Stromal cell of bone marrow (primary cell): ENCODE measurements around the gene LRRC27.
A peak's percentile ranks its signal among the peaks of the same experiment; 100 is the strongest.

Experiments used
- DNase-seq: peaks from one replicate; pipeline ENCODE4 v3.0.0-alpha.2; 2012; ENCODE audit warnings: low read depth

LRRC27 gene

DNA sequence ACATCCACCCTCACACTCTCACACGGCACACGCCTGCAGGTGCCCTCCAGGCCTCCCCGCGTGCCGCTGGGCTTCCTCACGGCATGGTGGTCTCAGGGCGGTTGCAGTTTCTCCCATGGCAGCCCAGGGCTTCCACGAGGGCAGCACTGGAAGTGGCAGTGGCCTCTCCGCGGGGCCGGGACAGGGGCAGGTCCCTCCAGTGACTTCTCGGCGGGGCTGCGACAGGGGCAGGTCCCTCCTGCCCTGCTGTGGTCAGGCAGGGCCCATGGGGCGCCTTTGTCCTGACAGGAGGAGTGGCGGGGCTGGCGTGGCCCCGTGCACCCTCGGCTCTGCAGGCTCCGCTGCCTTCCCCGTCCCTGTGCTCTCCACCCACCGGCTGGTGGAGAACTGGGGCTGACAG, 84.0 kb downstream of the LRRC27 start:
- no peak for DNase-seq

DNA sequence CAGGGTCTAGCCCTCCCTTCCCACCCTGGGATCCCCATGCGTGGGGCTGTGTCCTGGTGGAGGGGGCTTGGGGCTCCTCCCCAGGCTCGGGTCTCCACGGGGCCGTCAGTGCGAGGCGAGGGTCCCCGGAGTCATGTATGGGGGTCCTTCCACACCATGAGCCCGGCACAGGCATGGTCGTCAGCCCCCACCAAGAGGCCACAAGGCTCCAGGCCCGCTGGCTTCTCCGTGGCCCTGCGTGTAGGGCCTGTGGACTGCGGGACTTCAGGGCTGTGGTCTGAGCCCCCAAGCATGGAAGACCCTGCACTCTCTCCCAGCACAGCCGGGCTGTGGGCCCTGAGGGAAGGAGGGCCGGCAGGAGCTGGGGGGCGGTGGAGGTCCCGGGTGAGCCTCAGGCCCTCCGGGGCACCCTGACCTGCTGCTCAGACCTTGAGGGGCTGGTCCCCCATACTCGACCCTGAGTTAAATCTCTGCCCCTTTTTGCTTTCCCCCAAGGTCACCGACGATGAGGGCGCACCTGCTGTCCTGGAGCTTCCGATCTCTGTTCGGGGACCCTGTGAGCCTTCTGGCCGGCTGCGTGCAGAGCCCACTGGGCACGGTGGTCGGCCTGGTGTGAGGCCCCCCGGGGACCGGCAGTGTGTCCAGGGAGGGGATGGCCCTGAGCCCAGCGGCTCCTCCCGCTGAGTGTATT, 84.7 kb downstream of the LRRC27 start:
- no peak for DNase-seq

DNA sequence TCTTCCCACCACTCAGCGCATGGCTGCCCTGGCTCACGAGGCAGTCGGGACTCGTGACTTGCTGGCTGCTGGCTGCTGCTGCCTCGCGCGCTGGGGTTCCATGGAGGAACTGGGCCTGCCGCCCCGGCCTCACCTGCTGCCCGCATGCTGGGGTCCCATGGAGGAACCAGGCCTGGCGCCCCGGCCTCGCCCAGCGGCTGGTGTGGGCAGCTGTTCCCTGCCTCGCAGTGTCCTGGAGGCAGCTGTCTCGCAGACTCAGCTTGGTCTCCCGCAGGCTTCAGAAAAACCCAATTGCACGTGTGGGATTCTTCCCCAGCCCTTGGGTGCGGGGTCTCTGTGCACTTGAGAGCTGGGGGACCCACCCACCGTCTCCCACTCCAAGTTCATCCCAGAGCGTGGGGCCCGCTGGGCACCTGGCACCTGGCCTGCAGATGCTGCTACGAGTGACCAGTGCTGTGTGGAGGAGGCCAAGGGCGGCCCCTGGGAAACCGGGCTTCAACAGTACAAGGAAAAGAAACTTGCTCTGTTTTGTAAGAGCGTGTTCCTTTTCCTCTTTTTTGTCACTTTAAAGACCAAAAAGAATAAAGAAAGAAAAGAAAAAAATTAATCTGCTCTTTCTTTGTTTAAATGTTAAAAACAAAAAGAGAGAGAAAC, 85.4 kb downstream of the LRRC27 start:
- DNase-seq = no peak

DNA sequence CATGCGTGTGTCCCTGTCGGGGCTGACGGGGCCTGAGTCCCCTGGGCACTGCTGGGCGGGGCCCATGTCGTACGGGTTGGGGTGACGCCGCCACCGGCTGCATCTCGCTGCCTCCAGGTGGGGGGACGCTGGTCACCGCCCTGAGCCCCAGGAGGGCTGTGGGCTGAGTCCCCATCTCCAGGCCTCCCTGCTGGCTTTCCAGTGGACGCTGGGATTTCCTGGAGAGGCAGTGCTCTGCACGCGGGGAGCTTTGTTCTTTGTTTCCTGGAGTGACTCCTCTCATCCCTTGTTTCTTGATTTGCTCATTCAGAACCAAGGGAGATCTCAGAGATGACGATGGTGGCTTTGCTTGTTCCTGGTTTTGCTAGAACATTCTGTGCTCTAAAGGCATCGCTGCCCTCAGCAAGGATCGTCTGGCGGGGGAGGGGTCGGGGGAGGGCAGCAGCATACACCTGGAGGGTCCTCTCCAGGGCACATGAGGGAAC, 86.0 kb downstream of the LRRC27 start:
- no peak for DNase-seq

DNA sequence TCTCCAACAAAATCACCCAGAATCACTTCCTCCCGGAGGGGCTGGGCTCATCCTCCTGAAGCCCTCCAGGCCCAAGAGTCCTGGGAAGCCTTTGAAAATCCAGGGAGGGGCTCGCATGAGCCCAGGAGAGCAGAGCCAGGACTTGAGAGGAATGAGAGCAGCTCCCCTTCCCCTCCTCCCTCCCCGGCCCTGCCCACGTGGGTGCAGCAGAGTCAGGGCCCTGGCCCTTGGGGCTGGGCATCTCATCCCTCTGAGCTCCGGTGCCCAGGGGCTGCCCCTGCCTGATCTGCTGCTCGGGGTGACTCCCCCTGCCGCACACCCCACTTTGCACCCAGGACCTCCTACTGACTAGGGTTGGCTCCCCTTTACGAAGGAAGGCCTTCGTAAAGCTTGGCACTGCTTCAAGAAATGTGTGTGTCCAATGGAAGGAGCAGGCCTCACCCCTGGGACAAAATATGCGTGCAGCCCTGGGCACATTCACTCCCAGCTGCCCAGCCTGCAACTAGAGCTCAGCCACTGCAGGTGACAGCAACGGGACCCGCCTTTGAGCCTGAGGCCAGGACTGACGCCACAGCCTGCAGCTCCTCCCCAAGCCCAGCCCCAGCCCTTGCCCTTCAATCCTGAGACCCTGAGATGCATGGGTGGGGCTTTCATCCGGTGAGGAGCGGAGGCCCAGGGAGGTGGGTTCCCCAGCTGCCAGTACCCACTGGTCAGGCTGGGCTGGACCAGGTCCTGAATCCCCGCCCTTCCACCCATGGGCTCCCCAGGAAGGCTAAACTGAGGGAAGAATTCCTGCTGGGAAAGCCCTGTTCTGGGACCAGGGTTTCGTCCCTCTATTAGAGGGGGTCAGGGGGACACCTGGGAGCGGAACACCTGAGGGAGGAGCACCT, 86.8 kb downstream of the LRRC27 start:
- no peak for DNase-seq

DNA sequence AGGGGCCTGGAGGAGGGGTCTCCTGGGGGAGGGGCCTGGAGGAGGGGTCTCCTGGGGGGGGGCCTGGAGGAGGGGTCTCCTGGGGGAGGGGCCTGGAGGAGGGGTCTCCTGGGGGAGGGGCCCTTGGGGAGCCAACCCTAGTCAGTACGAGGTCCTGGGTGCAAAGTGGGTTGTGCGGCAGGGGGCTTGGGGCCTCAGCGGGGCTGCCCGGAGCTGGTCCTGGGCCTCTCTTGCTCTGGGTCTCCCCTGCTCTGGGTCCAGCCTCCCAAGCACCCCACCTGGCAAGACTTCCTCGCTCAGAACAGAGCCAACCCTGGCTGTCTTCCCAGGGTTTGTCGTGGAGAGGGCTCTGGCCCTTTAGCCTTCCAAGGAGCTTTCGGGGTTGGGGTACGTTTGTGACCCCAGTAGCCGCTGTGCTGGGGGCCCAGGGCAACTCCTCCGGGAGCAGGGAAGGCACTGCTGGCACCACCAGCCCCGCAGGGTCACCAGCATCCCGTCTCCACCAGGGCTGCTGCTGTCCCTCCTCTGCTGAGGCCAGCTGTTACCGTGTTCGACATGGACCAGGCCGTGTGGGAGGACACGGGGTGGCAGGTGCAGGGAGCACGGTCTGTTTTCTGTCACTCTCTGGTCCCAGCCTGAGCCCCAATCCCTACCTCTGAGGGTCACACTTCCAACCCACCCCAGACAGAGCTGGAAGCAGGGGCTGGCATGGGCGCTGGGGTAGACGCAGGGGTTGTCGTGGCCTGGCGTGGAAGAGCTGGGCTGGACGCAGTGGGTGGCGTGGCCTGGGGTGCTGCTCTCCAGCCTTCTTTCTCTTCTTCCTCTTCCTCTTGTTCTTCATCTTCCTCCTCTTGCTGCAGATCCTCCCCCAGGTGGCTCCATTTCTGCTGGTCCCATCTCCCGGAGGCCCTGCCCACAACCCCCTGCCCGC, 87.8 kb downstream of the LRRC27 start:
- no peak for DNase-seq

DNA sequence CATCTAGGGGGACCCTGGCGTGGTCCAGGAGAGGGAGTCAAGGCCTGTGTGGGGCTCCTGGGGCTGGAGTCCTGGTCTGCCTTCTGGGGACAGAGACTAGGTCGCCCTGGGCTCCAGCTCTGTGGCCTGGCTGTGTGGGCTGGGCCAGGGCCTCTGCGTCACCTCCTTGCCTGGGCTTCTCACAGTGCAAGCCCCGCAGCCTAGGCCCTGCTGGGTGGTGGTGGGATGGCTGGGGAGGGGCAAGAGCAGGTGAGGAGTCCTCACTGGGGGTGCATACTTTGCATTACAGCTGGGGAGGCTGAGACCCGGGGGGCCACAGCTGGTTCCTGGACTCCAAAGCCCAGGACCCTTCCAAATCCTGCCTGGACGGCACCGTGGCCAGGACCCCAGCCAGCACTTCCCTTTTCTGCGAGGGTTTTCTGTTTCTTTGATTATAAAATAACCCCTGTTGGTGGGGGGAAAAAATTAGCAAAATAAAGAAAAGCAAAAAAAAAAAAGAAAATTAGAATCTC, 88.5 kb downstream of the LRRC27 start:
- DNase-seq = no peak

DNA sequence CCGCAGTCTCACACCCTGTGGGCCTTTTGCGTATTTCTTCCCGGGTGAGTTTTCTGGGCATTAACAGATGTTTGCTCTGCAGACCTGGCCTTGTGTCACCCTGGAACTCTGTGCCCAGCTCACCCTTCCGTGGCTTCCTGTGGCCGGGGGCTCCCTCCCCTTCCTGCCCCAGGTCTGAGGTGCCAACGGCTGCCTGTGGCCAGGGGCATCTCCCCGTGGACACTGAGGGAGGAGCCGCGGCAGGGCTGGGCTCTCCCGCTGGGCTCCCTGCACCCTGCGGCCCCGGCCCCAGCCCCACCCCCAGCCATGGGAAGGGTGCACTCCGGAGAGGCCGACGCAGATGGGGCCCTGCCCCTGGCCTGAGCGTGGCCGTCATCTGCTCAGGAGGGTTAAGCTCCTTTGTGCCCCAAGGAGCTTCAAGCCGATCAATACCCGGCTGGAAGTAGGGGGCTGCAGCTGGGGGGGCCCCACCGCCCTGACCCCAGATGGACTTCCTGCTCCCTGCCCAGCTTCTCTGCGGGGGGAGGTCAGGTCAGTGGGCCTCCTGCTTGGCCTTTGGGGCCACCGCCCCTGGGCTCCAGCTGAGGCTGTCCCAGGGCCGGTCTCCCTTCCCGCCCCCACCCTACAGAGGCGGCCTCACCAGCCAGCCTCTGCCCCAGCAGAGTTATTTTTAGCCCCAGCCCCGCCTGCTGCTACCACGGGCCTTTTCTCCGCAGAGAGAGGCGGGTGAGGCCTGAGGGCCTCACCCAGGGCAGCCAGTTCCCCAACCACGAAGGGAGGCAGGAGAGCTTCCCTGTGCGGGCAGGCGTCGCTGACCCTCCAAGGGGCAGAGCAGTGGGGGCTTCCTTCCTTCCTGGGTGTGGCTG, 89.2 kb downstream of the LRRC27 start:
- peak; percentile 41 for DNase-seq

DNA sequence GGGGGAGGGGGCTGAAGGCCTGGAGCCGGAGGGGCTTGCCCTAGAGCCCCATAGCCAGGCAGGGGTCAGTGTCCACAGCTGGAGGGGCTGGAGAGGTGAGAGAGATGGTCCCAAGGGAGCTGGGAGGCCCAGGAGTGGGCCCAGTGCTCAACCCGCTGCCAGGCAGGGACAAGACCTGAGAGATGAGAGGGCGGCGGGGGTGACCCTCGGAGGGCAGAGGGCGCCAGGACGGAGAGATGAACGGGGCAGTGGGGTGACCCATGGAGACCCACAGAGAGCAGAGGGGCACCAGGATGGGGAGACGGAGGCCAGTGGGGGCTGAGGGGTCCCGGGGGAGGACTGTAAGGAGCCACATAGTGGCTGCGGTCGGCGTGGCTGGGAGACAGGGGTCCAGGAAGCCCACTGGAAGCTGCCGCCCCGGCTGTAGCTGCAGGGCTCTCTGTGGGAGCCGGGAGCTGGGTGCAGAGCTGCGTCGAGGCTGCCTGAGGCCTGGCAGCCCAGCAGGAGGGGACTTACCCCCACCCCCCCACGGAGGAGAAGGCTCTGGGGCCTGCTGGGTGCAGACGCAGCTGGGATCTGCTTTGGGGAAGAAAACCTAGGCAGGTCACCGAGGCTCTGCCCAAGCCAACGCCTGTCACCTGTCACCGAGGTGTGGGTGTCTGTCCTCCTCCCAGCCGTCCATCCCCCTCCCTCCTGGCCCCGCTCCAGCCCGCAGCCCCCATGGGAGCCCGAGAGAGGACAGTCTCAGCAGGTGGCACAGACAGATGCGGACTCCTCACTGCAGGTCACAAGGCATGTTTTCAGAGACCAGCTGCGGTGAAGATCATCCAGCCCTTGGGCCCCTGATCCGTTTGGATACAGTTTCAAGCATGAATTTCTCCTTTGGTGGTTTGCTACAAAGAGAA, 90.1 kb downstream of the LRRC27 start:
- DNase-seq = no peak

DNA sequence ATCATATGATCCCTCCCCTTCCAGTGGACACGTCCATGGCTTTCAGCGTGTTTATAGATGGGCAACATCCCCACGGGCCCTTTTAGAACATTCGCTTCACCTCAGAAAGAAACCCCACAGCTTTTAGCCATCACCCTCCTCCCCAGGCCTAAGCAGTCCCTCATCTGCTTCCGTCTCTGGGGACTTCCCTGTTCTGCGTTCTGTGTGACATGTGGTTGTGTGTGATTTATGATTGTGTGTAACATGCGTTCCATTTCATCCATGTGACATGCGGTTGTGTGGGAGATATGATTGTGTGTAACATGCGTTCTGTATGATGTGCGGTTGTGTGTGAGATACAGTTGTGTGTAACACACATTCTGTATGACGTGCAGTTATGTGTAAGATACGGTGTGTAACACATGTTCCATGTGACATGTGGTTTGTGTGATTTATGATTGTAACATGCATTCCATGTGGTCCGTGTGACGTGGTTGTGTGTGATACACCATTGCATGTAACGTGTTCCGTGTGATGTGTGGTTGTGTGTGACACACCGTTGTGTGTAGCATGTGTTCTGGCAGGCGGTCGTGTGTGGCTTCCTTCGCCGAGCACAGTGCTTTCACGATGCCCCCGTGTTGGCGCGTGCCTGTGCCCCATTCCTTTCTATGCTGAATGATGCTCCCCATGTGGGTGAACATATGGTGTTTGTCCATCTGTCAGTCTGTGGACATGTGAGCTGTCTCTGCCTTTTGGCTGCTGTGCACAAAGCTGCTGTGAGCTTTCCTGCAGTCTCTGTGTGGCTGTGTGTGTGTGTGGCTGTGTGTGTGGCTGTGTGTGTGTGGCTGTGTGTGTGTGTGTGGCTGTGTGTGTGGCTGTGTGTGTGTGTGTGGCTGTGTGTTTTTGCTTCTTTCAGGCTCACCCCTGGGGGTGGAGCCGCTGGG, 91.2 kb downstream of the LRRC27 start:
- no peak for DNase-seq

DNA sequence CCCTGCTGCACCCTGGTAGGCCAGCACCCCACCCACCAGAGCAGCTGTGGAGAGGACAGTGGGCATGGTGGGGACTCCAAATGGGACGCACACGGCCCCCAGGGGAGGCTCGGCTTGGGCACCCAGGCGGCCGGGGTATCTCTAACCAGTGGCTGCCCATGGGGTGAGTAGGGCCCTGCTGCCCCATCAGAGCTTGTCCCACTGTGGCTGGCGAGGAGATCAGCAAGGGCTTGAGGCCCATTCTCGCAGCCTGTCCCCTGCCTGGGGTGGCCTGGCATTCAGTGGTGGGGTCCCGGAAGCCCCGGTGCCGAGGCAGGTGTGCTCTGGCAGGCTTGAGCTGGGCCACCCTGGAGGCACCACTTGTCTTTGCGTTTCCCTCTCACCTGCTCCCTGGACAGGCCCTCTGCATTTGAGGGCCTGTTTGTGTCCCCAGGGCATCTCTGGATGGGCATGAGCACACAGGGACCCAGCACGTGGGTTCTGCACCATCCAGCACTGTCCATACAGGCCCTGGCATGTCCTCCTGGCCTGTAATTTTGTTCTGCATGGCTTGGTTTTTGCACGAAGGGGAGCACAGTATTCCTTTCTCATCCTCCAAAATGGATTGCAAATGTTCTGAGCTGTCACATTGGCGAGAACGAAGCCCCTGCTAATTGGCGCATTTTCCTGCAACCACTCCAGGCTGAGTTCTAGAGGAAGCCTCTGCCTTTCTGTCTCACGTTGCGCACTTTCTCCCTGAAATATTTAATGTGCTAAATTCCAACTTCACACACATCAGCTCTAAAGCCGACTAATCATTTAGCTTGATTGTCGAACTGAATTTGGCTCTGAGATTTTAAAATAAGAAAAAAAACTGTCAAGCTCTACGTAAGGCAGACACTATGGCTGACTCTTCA, 92.2 kb downstream of the LRRC27 start:
- DNase-seq = no peak

DNA sequence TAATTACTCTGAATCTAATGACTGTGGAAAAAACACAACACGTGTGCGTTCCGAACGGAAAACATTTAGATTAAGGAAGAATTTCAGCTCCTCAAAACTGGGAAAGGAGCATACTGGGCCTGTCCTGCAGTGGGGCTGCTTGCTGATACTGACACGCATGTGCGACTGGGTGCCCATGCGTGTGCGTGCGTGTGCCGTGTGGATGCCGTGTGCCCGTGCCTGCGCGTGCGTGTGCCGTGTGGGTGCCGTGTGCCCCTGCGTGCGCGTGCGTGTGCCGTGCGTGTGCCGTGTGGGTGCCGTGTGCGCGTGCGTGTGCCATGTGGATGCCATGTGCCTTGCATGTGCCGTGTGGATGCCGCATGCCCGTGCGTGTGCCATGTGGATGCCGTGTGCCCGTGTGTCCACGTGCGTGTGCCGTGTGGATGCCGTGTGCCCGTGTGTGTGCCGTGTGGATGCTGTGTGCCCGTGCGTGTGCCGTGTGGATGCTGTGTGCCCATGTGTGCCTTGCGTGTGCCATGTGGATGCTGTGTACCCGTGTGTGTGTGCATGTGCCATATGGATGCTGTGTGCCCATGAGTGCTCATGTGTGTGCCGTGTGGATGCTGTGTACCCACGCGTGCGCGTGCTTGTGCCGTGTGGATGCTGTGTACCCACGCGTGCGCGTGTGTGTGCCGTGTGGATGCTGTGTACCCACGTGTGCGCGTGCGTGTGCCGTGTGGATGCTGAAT, 93.2 kb downstream of the LRRC27 start:
- DNase-seq = no peak

DNA sequence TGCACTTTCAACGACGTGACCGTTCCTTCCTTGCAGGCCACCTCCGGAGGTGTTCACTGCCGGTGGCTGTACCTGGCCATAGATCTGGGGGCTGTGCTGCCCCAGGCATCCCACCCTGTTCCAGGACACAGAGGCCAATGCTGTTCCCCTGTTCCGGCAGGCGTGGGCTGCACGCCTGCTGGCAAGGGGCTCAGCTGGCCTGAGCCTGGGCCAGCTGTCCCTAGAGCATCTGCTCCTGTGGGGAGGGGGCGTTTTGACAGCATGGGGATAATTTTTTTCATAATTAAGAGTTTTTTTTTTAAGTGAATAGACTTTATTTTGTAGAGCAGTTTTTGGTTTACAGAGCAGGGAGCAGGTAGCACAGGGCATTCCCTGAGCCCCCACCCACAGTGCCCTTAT, 93.8 kb downstream of the LRRC27 start:
- no peak for DNase-seq

DNA sequence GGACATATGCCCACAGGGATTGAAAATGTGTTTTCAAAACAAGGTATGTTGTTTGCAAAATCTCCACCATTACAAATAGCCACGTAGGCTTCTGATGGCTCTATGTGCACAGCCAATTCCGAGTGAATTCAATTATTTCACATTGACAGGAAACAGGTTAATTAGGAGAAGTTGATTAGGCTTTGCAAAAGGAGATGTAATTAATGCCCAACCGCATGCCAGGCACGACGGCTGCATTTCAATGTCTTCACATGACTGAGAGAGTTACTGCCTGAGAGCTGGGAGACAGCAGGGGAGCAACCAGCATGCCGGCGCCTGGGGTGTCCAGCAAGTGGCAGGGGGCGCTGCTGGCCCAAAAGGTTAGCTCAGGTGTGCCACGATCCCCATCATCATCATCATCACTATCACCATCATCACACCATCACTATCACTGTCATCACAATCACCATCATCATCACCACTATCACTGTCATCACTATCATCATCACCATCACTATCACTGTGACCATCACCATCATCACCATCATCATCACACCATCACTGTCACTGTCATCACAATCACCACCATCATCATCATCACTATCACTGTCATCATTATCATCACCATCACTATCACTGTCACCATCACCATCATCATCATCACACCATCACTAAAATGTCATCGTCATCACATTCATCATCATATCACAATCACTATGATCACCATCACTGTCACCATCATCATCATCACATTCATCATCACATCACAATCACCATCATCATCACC, 95.2 kb downstream of the LRRC27 start:
- DNase-seq = no peak

DNA sequence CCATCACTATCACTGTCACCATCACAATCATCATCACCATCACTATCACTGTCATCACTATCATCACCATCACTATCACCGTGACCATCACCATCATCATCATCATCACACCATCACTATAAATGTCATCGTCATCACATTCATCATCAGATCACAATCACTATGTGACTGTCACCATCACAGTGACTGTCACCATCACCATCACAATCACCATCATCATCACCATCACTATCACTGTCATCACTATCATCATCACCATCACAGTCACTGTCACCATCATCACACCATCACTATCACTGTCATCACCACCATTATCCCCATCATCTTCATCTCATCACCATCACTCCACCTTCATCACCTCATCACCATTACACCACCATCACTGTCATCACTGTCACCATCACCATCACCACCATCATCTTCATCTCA, 96.0 kb downstream of the LRRC27 start:
- no peak for DNase-seq

DNA sequence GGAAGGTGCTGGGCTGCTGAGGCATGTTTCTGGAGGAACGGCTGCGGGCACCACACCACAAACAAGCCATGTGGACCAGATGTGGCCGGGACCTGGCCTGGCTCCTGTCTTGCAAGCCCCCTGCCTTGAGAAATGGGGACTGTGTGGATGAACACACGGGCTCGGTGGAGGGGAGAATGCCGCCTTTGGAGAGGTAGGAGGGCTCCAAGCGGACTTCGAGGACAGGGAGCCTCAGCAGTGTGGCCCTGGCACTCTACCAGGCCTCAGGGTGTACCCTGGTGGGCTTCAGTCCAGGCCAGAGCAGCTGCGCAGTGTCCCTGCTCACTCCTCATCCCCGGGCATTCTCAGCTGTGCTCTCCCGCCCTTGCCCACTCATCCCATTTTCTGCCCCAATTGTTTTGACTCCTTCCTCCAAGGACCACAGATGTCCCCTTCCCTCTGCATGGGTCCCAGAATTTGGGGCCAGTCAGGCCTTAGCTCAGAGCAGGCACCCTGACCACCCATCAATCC, 96.5 kb downstream of the LRRC27 start:
- no peak for DNase-seq
